Astrocyte of the cerebellum (primary cell): ENCODE measurements around the gene RARRES1.
"Not testable (repeated sequence)": the region's sequence is repeated elsewhere in the genome, so short reads cannot be mapped to it uniquely, and the experiment has no call there.

ENCODE experiments used
- DNase-seq: peaks from one replicate; pipeline ENCODE4 v3.0.0-alpha.2; 2011; ENCODE audit warnings: low read depth
- H3K4me3 ChIP-seq: 2 replicates; pipeline ENCODE4 v1.5.1; 2011; ENCODE audit warnings: mild to moderate bottlenecking, low read depth, low read length, moderate library complexity
- in situ Hi-C: cut with HindIII; loops from 2 replicates; pipeline ENCODE4 v1.10.0; 2017; ENCODE audit warnings: low sequenced_read_pairs
- TF ChIP-seq, protein P1 (sequence below): IDR thresholded peaks from 2 replicates; pipeline ENCODE4 v1.5.1; 2012; ENCODE audit warnings: low read length, low read depth, moderate library complexity, mild to moderate bottlenecking; ENCODE audit errors: missing control alignments

The RARRES1 gene

DNA sequence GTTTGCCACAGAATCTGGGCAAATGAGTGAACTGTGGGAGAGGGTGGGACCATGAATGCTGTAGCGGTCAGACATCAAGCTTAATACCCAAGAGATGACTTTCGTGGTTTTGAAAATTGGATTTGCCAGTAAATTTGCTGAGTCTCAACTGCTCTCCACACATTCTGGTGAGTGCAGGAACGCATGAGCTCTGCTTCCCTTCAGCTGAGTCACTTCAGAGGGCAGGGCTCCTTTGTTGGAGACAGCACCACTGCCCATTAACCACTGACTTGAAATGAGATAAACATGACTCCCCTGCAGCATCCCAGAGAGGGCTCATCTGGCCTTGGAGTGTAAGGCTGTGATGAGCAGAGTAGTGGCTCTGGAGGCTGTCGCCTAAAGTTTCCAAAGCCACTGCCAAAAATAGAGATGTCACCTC, 22.6 kb downstream of the RARRES1 start:
- H3K4me3 ChIP-seq: no peak overlapping the region
- DNase-seq: peak; percentile 99
- in situ Hi-C loops: loop anchor here (10.0 kb wide), 1 partner anchor 55 kb away; no protein-coding TSS in a partner anchor
- TF ChIP-seq, protein P1, sequence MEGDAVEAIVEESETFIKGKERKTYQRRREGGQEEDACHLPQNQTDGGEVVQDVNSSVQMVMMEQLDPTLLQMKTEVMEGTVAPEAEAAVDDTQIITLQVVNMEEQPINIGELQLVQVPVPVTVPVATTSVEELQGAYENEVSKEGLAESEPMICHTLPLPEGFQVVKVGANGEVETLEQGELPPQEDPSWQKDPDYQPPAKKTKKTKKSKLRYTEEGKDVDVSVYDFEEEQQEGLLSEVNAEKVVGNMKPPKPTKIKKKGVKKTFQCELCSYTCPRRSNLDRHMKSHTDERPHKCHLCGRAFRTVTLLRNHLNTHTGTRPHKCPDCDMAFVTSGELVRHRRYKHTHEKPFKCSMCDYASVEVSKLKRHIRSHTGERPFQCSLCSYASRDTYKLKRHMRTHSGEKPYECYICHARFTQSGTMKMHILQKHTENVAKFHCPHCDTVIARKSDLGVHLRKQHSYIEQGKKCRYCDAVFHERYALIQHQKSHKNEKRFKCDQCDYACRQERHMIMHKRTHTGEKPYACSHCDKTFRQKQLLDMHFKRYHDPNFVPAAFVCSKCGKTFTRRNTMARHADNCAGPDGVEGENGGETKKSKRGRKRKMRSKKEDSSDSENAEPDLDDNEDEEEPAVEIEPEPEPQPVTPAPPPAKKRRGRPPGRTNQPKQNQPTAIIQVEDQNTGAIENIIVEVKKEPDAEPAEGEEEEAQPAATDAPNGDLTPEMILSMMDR: no peak

DNA sequence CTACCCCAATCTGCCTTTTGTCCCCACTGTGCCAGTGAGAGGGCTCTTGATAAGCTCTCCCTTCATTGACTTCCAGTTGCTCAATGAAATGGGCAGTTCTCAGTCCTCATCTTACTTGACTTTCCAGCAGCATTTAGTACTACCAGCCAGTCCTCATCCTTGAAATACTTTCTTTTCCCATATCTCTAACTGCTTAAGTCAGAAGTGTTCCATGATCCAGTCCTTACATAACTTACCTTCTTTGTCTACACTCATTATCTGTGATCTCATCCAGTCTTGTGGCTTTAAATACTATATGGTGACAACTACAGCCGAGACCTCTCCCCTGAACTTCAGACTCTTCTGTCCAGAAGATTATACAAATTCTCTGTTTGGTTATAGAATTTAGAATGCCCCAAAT, 28.7 kb downstream of the RARRES1 start:
- DNase-seq: no peak
- no peak overlapping the region for H3K4me3 ChIP-seq
- in situ Hi-C loops: loop anchor here (10.0 kb wide), 1 partner anchor 49 kb away; no protein-coding TSS in a partner anchor
- TF ChIP-seq, protein P1: no peak

DNA sequence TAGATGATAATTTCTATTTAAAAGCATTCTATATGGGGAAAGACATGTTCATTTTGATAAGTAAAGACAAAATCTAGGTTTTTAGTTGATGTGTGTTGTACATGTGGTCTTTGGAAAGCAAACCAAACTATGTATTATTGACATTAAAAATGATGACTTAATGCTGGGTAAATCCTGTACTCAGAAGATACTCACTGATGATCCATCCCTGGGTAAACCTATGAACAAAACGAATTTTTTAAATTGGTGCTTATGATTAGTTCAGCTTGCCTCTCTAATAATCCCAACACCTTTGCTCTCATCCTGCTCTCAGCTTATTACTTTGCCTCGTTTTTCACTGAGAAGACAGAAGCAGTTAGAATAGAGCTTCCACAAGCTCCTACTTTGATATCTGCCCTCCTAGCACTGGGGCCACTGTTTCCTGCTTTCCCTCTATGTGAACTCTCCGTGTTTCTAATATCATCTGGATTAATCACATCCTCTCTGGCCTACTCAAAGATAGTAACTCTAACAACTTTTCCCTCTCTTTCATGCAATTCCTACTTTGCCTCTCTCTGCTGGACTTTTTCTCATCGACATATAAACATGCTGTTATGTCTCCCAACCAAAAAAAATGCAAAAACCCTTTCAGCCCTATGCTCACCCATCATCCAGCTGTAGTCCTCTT, 29.3 kb downstream of the RARRES1 start:
- in situ Hi-C loops: loop anchor here (10.0 kb wide), 1 partner anchor 48 kb away; no protein-coding TSS in a partner anchor
- no peak overlapping the region for H3K4me3 ChIP-seq
- no peak for DNase-seq
- TF ChIP-seq, protein P1: no peak

DNA sequence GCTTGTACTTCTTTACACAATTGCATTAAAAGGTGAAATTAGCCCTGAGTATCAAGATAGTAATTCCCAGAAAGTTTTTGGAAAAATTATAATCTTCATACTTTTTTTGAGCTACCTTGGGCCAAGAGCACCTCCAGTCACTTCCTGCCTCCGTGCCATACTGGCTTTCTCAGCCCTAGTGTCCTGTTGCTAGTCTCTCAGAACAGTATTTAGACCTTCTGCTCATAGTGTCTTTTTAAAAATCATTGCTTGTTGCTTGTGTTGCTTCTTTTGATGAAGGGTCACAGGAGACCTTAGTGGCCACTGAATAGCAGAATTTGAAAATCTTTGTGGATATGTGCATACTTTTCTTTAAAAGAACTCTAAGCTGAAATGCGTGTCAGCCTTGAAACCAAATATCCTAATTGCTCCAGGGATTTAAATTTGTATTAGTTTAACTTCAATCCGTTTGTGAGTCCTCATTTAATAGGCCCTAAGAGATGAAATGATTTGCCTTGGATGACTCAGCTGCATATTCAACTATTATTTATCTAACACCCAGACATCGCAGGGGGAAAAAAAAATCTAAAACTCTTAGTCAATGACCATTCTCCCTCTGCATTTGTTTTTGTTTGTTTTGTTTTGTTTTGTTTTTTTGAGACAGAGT, 30.7 kb downstream of the RARRES1 start:
- in situ Hi-C loops: loop anchor here (10.0 kb wide), 1 partner anchor 47 kb away; no protein-coding TSS in a partner anchor
- TF ChIP-seq, protein P1: no peak
- no peak overlapping the region for H3K4me3 ChIP-seq
- no peak for DNase-seq

DNA sequence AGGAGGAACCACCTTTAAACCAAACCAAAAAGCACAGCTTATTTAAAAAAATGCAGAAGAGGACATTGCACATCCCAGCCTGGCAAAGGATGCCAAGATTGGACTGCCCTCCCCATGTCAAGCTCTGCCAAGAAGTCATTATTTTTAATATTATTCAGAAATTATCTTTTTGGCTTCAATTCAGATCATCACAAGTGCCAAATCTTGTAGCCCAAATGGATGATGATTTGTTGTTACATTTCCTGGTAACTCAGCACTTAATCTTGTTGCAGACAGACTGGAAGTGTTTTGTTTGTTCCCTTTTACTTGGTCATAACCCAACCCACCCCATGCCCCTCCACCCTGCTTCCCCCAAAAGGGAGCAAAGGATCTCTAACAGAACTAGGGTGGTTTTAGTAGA, 31.7 kb downstream of the RARRES1 start:
- TF ChIP-seq, protein P1: no peak
- H3K4me3 ChIP-seq: no peak overlapping the region
- DNase-seq: no peak
- in situ Hi-C loops: loop anchor here (10.0 kb wide), 1 partner anchor 46 kb away; no protein-coding TSS in a partner anchor

DNA sequence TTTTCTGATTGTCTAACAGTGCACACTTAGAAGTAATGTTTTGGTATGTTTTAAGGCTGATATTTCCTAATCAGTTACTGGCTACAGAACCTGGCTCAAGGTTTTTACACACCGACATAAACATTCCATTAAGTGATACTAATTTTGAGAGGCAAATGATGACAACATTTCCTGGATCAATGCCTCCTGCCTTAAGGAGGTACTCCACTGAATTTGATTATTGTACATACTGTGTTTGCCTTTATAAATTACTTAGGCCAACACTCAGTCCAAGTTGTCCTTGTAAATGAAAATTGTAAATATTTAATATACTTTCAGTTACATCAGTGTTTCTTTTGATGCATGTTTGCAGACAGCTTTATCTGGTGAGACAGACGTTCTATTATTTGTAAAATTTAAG, 35.6 kb downstream of the RARRES1 start:
- TF ChIP-seq, protein P1: no peak
- no peak for DNase-seq
- no peak overlapping the region for H3K4me3 ChIP-seq
- in situ Hi-C loops: no loop called here

DNA sequence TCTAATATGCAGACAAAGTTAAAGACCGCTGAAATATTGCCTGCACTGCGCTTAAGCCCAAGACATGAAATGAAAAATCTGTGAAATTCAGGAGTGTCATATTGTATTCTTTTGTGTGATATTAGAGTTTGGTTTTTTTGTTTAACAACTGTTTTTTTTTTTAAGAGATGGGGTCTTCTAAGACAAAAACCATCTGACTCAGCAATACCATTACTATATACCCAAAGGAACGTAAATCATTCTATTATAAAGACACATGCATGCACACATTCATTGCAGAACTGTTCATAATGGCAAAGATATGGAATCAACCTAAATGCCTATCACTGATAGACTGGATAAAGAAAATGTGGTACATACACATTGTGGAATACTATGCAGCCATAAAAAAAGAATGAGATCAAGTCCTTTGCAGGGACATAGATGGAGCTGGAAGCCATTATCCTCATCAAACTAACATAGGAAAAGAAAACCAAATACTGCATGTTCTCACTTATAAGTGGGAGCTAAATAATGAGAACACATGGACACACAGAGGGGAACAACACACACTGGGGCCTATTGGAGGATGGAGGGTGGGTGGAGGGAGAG, 38.3 kb downstream of the RARRES1 start:
- H3K4me3 ChIP-seq, in situ Hi-C loops, DNase-seq: not testable (repeated sequence)
